Measurements from ENCODE around the gene RFXAP. TPM values are rescaled to one million over a fixed set of nuclear protein-coding genes. Genes with fewer than 3 reads are reported as not detected.
A peak's percentile ranks its signal among the peaks of the same experiment; 100 is the strongest.

The RFXAP gene
- total RNA-seq, 1 donor from 2014 or later: 0.64 TPM

- peak in 1 of 2 donors; percentile 16 for DNase-seq (ENCODE audit: low read depth in 2 of 2)
These were observed 822 bp upstream of the RFXAP start for GRCh38 chr13:36817996-36818803.

- DNase-seq (ENCODE audit: low read depth in 2 of 2): peak in 1 of 2 donors; percentile 26
These were observed 693 bp downstream of the RFXAP start for GRCh38 chr13:36819739-36820090.

GRCh38 chr13:36820222-36820621 lies 1.2 kb downstream of the RFXAP start:
- DNase-seq (ENCODE audit: low read depth in 2 of 2): no peak

- peak in 1 of 2 donors; percentile 71 for DNase-seq (ENCODE audit: low read depth in 2 of 2)
These were observed 3.8 kb downstream of the RFXAP start for GRCh38 chr13:36822785-36823184.

GRCh38 chr13:36829753-36830152 lies 10.7 kb downstream of the RFXAP start:
- DNase-seq (ENCODE audit: low read depth in 2 of 2): no peak

GRCh38 chr13:36831291-36831690 lies 12.3 kb downstream of the RFXAP start:
- DNase-seq (ENCODE audit: low read depth in 2 of 2): no peak

GRCh38 chr13:36834299-36834698 lies 15.3 kb downstream of the RFXAP start:
- DNase-seq (ENCODE audit: low read depth in 2 of 2): no peak

GRCh38 chr13:36837354-36838092 lies 18.5 kb downstream of the RFXAP start:
- DNase-seq (ENCODE audit: low read depth in 2 of 2): no peak

GRCh38 chr13:36839281-36839680 lies 20.3 kb downstream of the RFXAP start:
- DNase-seq (ENCODE audit: low read depth in 2 of 2): no peak

GRCh38 chr13:36839981-36840380 lies 21.0 kb downstream of the RFXAP start:
- DNase-seq (ENCODE audit: low read depth in 2 of 2): no peak

GRCh38 chr13:36840718-36841250 lies 21.8 kb downstream of the RFXAP start:
- no peak for DNase-seq (ENCODE audit: low read depth in 2 of 2)

GRCh38 chr13:36841391-36841790 lies 22.4 kb downstream of the RFXAP start:
- DNase-seq (ENCODE audit: low read depth in 2 of 2): no peak

GRCh38 chr13:36847606-36848005 lies 28.6 kb downstream of the RFXAP start:
- DNase-seq (ENCODE audit: low read depth in 2 of 2): no peak

- peak in 1 of 2 donors; percentile 29 for DNase-seq (ENCODE audit: low read depth in 2 of 2)
These were observed 29.4 kb downstream of the RFXAP start for GRCh38 chr13:36848199-36848982.

GRCh38 chr13:36850790-36851438 lies 31.9 kb downstream of the RFXAP start:
- peak; percentile 12 to 39 for DNase-seq (ENCODE audit: low read depth in 2 of 2)

- no peak for DNase-seq (ENCODE audit: low read depth in 2 of 2)
These were observed 38.2 kb downstream of the RFXAP start for GRCh38 chr13:36857253-36857652.

- DNase-seq (ENCODE audit: low read depth in 2 of 2): peak; percentile 55 to 77
These were observed 39.3 kb downstream of the RFXAP start for GRCh38 chr13:36858290-36858689.

GRCh38 chr13:36859259-36859658 lies 40.2 kb downstream of the RFXAP start:
- DNase-seq (ENCODE audit: low read depth in 2 of 2): no peak

GRCh38 chr13:36862002-36862685 lies 43.1 kb downstream of the RFXAP start:
- peak in 1 of 2 donors; percentile 54 for DNase-seq (ENCODE audit: low read depth in 2 of 2)

- DNase-seq (ENCODE audit: low read depth in 2 of 2): peak in 1 of 2 donors; percentile 16
These were observed 43.7 kb downstream of the RFXAP start for GRCh38 chr13:36862722-36863121.

GRCh38 chr13:36865265-36865664 lies 46.2 kb downstream of the RFXAP start:
- DNase-seq (ENCODE audit: low read depth in 2 of 2): no peak

Measured in dermis microvascular lymphatic vessel endothelial cell (primary cell).